ENCODE data around the gene ADAM12. TPM values are rescaled to one million over a fixed set of nuclear protein-coding genes. Genes with fewer than 3 reads are reported as not detected.

The ADAM12 gene
- total RNA-seq, 2 donors from 2014 or later: under 0.01 to 0.52 TPM

GRCh38 chr10:126199221-126199998 is 188.9 kb downstream of the ADAM12 start:
- Histone ChIP-seq H3K9me3 (no peaks in the 10 kb centered on the region), H3K4me1 (no peaks in the 10 kb centered on the region), H3K27ac (no peak overlapping the region), H3K4me3 (no peak overlapping the region), H3K36me3 (replicated peaks in 1 of 2; ENCODE audit: insufficient read depth in 1 of 2, low read depth in 2 of 2) (no peaks in the 10 kb centered on the region), H3K27me3 (no peaks in the 10 kb centered on the region)
- intact Hi-C loops (cut with DNase I): no loop called here
- ATAC-seq: no peak
- whole genome bisulfite sequencing, 2 donors: 84 to 89% methylated on average over 13 of the region's 13 CpGs
- no peak for DNase-seq
- TF ChIP-seq POLR2A (IDR thresholded peaks at IDR 0.05) (no peak), CTCF (IDR thresholded peaks at IDR 0.05) (no peak)

DNA sequence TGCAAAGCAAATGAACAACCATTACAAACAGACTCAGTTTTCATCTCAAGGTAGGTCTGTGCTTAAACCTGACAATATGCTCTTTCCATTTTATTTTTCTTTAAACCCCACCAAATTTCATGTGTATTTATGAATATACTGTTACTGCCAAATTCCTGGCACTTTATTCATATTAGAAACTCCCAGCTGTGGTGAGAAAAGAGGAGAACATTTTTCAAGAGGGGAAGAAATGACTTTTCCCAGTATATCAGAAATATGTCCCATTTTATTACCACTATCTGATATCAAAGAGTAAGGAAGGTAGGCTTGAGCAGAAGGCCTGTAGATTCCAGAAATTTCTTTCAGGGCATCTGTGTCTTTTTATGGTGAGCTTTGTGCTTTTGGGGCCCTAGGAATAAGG is 189.6 kb downstream of the ADAM12 start:
- H3K9me3 ChIP-seq: no peaks in the 10 kb centered on the region
- intact Hi-C loops (cut with DNase I): no loop called here
- H3K4me3 ChIP-seq: no peak overlapping the region
- H3K27ac ChIP-seq: no peak overlapping the region
- H3K36me3 ChIP-seq (replicated peaks in 1 of 2; ENCODE audit: insufficient read depth in 1 of 2, low read depth in 2 of 2): no peaks in the 10 kb centered on the region
- no peak for TF ChIP-seq POLR2A (IDR thresholded peaks at IDR 0.05)
- no peak for TF ChIP-seq CTCF (IDR thresholded peaks at IDR 0.05)
- H3K27me3 ChIP-seq: no peaks in the 10 kb centered on the region
- no peaks in the 10 kb centered on the region for H3K4me1 ChIP-seq
- DNase-seq: no peak
- ATAC-seq: no peak

GRCh38 chr10:126197036-126197543 is 191.2 kb downstream of the ADAM12 start:
- no peak overlapping the region for H3K4me3 ChIP-seq
- ATAC-seq (no peak), DNase-seq (no peak)
- TF ChIP-seq POLR2A (IDR thresholded peaks at IDR 0.05): no peak
- no peak for TF ChIP-seq CTCF (IDR thresholded peaks at IDR 0.05)
- intact Hi-C loops (cut with DNase I): no loop called here
- 68 to 69% methylated on average over 8 to 9 of the region's 9 CpGs for WGBS, 2 donors
- no peaks in the 10 kb centered on the region for H3K9me3 ChIP-seq
- no peaks in the 10 kb centered on the region for H3K27me3 ChIP-seq
- no peak overlapping the region for H3K27ac ChIP-seq
- H3K36me3 ChIP-seq (replicated peaks in 1 of 2; ENCODE audit: insufficient read depth in 1 of 2, low read depth in 2 of 2): no peaks in the 10 kb centered on the region
- no peaks in the 10 kb centered on the region for H3K4me1 ChIP-seq

DNA sequence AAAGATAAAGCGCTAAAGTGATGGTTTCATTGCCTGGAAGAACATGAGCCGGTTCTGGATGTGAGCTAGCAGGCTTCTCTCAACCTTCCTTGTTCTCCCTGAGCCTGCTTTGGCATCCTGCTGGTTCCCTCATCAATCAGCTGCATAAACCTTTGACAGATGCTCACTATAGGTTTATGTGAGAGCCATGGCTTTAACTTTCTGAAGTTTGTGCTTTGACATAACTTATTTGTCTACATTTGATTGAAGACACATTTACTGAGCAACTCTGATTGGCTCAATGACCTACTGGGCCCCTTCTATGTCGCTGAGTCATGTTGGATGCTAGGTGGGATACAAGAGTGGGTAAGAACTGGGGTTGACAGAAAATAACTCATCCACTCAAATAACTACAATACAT is 192.0 kb downstream of the ADAM12 start:
- Histone ChIP-seq H3K27me3 (no peaks in the 10 kb centered on the region), H3K27ac (no peak overlapping the region), H3K4me3 (no peak overlapping the region), H3K9me3 (no peaks in the 10 kb centered on the region), H3K36me3 (replicated peaks in 1 of 2; ENCODE audit: insufficient read depth in 1 of 2, low read depth in 2 of 2) (no peaks in the 10 kb centered on the region), H3K4me1 (no peaks in the 10 kb centered on the region)
- ATAC-seq (no peak), DNase-seq (no peak)
- TF ChIP-seq POLR2A (IDR thresholded peaks at IDR 0.05) (no peak), CTCF (IDR thresholded peaks at IDR 0.05) (no peak)
- intact Hi-C loops (cut with DNase I): no loop called here
- 82 to 85% methylated on average over 3 of the region's 3 CpGs for WGBS, 2 donors

GRCh38 chr10:126191192-126191591 is 197.1 kb downstream of the ADAM12 start:
- no peak for DNase-seq
- TF ChIP-seq CTCF (IDR thresholded peaks at IDR 0.05): no peak
- no peak for TF ChIP-seq POLR2A (IDR thresholded peaks at IDR 0.05)
- no peak for ATAC-seq
- 80 to 83% methylated on average over 4 of the region's 4 CpGs for WGBS, 2 donors
- Histone ChIP-seq H3K9me3 (no peaks in the 10 kb centered on the region), H3K27me3 (no peaks in the 10 kb centered on the region), H3K36me3 (replicated peaks in 1 of 2; ENCODE audit: insufficient read depth in 1 of 2, low read depth in 2 of 2) (no peaks in the 10 kb centered on the region), H3K4me1 (no peaks in the 10 kb centered on the region), H3K27ac (no peak overlapping the region), H3K4me3 (no peak overlapping the region)
- intact Hi-C loops (cut with DNase I): no loop called here
